ACHN (cell line): ENCODE data around the gene HSP90B1.

Source experiments
- DNase-seq: peaks from one replicate; pipeline ENCODE4 v3.0.0-alpha.2; 2015
- in situ Hi-C: cut with HindIII; loops from 2 replicates; pipeline ENCODE4 v1.10.0; 2017; ENCODE audit warnings: low sequenced_read_pairs, low pct_ligation_motif_present, low pct_unique_long_range_greater_than_20kb

The HSP90B1 gene

GRCh38 chr12:103964805-103965204, 34.6 kb downstream of the HSP90B1 start:
- in situ Hi-C loops: no loop called here
- DNase-seq: no peak

- DNase-seq: no peak
- in situ Hi-C loops: no loop called here
Observed at GRCh38 chr12:103965255-103965589, 35.0 kb downstream of the HSP90B1 start.

GRCh38 chr12:103965590-103966504, 35.6 kb downstream of the HSP90B1 start, which contains the start of gene TDG:
TDG (plus strand) TSS chr12:103965872; CDS start chr12:103966038, 166 bp downstream.
- peak; percentile 100 for DNase-seq
- in situ Hi-C loops: no loop called here

DNA sequence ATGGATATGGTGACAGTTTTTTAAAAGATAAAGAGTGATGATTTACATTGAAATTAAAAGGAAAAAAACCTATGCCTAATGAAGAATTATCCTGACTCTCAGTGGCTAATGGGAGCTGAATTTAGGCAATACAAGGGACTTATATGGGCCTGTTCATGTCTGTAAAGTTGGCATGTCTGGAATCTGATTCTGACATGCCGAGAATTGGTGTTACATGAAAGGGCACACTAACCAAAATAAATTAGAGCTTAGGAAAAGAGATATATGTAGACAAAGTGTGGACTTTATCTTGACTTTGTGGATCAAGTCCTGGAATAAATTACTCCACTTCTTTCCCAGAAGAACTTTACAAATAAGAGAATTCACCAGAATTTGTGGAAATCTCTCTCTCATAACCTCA, 36.5 kb downstream of the HSP90B1 start:
- peak; percentile 27 for DNase-seq
- in situ Hi-C loops: no loop called here

DNA sequence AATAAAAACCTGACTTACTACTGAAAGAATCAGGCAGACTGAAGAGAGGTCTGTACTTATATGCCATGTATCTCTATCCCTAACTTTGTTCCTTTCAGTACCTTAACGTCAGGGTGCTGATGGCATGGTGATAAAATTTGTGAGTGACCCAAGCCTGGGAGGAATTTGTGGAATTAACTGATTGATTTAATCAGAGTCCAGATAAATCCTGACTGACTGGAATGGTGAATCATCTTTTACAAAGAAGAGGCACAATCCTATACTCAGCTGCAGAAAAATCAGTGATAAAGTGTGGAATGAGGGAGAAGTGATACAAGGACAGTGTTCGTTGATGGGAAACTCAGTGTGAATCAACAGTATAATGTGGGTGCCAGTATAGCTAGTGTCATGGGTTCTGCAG, 39.2 kb downstream of the HSP90B1 start:
- in situ Hi-C loops: no loop called here
- no peak for DNase-seq

- DNase-seq: no peak
- in situ Hi-C loops: no loop called here
Observed at GRCh38 chr12:103973909-103974308, 43.7 kb downstream of the HSP90B1 start.

GRCh38 chr12:103975368-103975767, 45.2 kb downstream of the HSP90B1 start:
- in situ Hi-C loops: no loop called here
- DNase-seq: no peak

DNA sequence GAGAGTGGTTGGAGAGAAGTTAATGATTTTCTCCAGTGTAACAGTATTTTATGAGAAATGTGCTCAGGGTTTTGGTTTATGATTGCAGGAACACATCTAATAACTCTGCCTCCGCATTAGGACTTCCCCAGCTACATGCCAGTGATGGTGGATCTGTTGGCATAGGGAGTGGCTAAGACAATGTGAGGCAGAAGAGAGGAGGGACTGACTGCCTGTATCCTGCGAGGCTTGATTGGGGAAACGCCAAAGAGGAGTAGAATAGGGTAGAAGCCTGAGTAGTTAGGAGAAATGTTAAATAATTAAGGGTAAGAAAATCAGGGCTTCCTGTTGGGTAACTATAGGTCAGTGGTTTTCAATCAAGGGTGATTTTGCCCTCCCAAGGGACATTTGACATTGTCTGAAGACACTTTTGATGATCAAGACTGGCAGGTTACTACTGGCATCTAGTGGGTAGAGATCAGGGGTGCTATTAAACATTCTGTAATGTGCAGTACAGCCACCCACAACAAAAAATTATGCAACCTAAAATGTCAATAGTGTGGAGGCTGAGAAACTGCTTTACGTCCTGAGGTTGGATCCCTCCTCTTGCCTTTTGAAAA, 48.3 kb downstream of the HSP90B1 start:
- in situ Hi-C loops: no loop called here
- no peak for DNase-seq

- DNase-seq: peak; percentile 23
- in situ Hi-C loops: no loop called here
Observed at GRCh38 chr12:103986829-103987228, 56.6 kb downstream of the HSP90B1 start.

- DNase-seq: no peak
- in situ Hi-C loops: no loop called here
Observed at GRCh38 chr12:103994235-103994634, 64.0 kb downstream of the HSP90B1 start.

DNA sequence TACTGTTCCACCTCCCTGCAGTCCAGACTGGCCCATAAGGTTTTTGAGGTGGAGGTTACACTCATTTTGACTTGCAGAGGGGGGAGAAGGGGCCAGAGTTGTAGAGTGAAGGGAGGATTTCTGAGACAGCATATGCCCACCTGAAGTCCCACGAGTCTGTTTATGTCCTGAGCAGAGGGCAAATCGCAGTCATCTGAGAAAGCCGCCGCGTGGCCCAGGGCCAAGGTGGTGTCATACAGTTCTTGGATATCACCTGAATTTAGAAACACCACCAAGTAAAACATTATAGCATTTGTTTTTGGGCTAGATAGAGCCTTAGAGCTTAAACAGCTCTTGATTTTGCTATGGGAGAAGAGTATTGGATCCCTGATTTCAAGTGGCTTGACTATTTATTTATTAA, 66.4 kb downstream of the HSP90B1 start:
- in situ Hi-C loops: no loop called here
- DNase-seq: no peak

DNA sequence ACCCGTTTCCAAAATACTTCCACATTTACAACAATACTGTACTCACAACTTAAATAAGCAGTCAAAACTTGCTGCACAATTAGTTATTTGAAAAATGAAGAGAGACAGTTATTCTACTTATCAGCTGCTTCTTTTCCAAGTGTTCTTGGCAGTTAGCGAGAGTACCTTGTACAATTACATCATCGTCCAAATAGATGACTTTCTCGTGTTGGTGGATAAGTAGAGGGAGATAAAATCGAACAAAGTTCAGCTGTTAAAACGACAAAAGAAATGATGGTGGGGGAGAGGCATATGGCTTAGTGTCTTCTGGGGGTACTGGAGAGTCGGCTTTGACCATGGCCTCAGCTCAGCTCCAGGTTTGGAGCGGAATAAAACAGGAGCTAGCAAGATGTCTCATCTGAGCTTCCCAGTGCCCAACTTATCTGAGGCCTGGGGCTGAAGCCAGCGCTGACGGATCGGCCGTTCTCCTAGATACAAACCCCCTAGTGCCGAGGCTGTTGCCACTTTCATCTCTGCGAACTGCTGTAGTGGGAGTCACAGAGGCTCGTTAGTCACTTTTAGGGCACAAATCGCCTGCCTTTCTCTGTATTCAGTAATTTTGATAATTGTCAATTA, 67.2 kb downstream of the HSP90B1 start:
- in situ Hi-C loops: no loop called here
- no peak for DNase-seq
